SJSA1 (cell line): ENCODE measurements around the gene NANS. TPM values are rescaled to one million over a fixed set of nuclear protein-coding genes. Genes with fewer than 3 reads are reported as not detected.
"Not testable (repeated sequence)": the region's sequence is repeated elsewhere in the genome, so short reads cannot be mapped to it uniquely, and the experiment has no call there.

Source experiments
- DNase-seq, 2 experiments: peaks; one replicate each; pipeline ENCODE4 v3.0.0-alpha.2; 2015 to 2020; ENCODE audit warnings: low spot score in 2 of 2, low read depth in 1 of 2
- H3K27ac ChIP-seq: fragments of 250-450 bp; sonication (Bioruptor Pico); 2 replicates; pipeline ENCODE4 v1.5.1; 2020; ENCODE audit warnings: mild to moderate bottlenecking, moderate library complexity
- H3K27me3 ChIP-seq: fragments of 250-450 bp; sonication (Bioruptor Pico); replicated peaks from 2 replicates; pipeline ENCODE4 v1.5.1; 2020; ENCODE audit warnings: mild to moderate bottlenecking, moderate library complexity
- H3K36me3 ChIP-seq: fragments of 250-450 bp; sonication (Bioruptor Pico); 2 replicates; pipeline ENCODE4 v1.5.1; 2020; ENCODE audit warnings: mild to moderate bottlenecking
- H3K4me1 ChIP-seq: fragments of 250-450 bp; sonication (Bioruptor Pico); replicated peaks from 2 replicates; pipeline ENCODE4 v1.6.1; 2021; ENCODE audit warnings: mild to moderate bottlenecking
- H3K4me3 ChIP-seq: fragments of 250-450 bp; sonication (Bioruptor Pico); 2 replicates; pipeline ENCODE4 v1.5.1; 2020; ENCODE audit warnings: mild to moderate bottlenecking
- H3K9me3 ChIP-seq: fragments of 250-450 bp; sonication (Bioruptor Pico); replicated peaks from 2 replicates; pipeline ENCODE4 v1.5.1; 2020; ENCODE audit warnings: mild to moderate bottlenecking
- total RNA-seq: library from RNA; depleted of rRNA; stranded (reverse); fragments of >200 nt; shearing (Covaris generic); gene quantifications from 2 replicates; pipeline ENCODE4 v1.2.3, GENCODE V29; 2014; rRNA removed

Gene NANS, protein sequence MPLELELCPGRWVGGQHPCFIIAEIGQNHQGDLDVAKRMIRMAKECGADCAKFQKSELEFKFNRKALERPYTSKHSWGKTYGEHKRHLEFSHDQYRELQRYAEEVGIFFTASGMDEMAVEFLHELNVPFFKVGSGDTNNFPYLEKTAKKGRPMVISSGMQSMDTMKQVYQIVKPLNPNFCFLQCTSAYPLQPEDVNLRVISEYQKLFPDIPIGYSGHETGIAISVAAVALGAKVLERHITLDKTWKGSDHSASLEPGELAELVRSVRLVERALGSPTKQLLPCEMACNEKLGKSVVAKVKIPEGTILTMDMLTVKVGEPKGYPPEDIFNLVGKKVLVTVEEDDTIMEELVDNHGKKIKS
- total RNA-seq = 160 and 167 TPM in 2 replicates

DNA sequence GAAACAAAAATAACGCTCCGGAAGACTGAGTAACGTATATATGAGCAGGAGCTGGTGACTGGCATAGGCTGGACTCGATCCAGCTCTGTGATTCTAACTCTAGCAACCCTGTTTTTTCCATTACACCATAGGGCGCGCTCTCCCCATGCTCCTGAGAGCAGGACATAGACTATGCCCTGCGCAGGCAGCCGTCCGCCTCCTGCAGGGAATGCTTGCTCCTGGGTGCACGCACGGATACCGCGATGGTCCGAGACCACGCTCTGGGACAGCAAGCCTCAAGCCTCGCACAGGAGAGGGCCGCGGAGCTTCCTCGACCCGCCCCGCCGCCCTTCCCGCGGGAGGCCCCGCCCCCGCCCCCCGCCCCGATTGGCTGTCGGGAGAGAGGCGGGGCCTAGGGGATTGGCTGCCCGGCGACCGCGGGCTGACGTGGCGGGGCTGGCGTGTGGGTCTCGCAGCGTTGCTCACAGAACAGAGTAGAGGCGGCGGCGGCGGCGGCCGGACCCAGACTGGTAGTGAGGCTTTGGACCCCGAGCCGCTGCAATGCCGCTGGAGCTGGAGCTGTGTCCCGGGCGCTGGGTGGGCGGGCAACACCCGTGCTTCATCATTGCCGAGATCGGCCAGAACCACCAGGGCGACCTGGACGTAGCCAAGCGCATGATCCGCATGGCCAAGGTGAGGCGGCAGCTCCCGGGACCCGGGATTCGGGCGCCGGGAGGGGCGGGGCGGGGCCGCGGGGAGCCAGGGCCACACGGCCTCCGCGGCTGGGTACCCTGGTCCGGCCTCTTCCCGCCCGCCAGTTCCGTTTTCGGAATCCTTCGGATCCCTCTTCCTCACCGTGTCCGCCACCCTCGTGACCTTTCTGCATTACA, at the start of gene NANS:
Gene NANS, plus strand, starts transcription at position 464 of the 869 bp plus-strand sequence. Its CDS starts 77 bp downstream, at position 541.
- Histone ChIP-seq H3K27ac (peak within 1 kb of the TSS; percentile 85), H3K27me3 (no peaks in the 10 kb centered on the region), H3K36me3 (peaks cover 18% of the 10 kb centered on the region), H3K9me3 (no peaks in the 10 kb centered on the region), H3K4me1 (peaks cover 37% of the 10 kb centered on the region), H3K4me3 (peak within 1 kb of the TSS; percentile 89)
- DNase-seq = peak; percentile 84 to 95

DNA sequence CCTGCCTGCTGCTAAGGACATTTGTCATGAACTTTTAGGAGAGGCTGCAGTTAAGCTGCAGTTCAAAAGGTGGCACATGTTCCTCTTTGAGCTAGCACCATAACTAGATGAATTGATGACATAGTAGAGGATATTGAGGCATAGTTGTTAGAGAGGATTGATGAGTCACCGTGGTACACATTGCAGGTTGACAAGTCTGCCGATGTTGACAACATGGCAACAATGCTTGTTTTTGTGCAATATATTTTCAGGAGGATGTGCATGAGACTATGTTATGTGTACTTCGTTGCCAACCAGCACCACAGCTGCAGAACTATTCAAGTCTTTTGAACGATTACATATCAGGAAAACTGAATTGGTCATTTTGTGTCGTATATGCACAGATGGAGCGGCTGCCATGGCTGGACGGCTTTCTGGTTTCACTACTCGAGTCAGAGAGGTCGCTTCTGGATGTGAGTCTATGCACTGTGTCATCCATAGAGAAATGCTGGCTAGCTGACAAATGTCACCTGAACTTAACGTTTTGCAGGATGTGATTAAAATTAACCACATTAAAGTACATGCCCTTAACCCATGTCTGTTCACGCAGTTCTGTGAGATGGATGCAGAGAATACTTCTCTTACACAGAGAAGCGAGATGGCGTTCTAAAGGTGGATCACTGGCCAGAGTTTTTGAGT, 49.1 kb upstream of the NANS start:
- no peaks in the 10 kb centered on the region for H3K27me3 ChIP-seq
- H3K9me3 ChIP-seq = no peaks in the 10 kb centered on the region
- no peaks in the 10 kb centered on the region for H3K4me1 ChIP-seq
- no peak overlapping the region for H3K27ac ChIP-seq
- peaks cover 99% of the 10 kb centered on the region for H3K36me3 ChIP-seq
- DNase-seq = no peak
- H3K4me3 ChIP-seq = no peak overlapping the region

DNA sequence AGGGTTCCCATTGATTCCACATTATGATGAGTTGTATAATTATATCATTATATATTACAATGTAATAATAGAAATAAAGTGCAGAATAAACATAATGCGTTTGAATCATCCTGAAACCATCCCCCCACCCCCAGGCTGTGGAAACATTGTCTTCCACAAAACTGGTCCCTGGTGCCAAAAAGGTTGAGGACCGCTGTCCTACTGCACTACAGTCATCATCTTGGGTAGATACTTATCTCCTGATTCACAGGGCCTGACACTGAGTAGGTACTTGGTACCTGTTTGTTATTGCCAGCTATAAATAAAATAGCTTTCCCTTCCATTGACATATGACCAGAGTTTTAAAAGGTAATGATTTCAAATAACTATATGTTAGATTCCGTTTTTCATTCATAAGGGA, 47.8 kb upstream of the NANS start:
- Histone ChIP-seq H3K9me3 (no peaks in the 10 kb centered on the region), H3K36me3 (peaks cover 99% of the 10 kb centered on the region), H3K4me1 (no peaks in the 10 kb centered on the region), H3K27me3 (no peaks in the 10 kb centered on the region), H3K27ac (no peak overlapping the region), H3K4me3 (no peak overlapping the region)
- DNase-seq = no peak

DNA sequence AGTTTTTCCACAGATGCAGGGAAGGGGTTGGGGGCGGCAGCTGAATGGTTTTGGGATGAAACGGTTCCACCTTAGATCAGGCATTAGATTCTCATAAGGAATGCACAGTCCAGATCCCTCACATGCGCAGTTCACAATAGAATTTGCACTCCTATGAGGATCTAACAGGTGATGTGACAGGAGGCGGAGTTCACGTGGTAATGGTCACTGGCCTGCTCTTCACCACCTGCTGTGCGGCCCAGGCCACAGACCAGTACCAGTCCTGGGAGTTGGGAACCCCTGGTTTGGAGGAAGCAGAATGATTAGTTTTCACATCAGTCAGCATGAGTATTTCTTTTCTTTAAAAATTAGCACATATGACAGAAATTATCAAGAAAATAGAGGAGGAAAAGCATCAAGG, 47.1 kb upstream of the NANS start:
- no peak overlapping the region for H3K27ac ChIP-seq
- DNase-seq = no peak
- H3K9me3 ChIP-seq = no peaks in the 10 kb centered on the region
- H3K4me1 ChIP-seq = no peaks in the 10 kb centered on the region
- H3K27me3 ChIP-seq = no peaks in the 10 kb centered on the region
- H3K4me3 ChIP-seq = no peak overlapping the region
- H3K36me3 ChIP-seq = peaks cover 99% of the 10 kb centered on the region

DNA sequence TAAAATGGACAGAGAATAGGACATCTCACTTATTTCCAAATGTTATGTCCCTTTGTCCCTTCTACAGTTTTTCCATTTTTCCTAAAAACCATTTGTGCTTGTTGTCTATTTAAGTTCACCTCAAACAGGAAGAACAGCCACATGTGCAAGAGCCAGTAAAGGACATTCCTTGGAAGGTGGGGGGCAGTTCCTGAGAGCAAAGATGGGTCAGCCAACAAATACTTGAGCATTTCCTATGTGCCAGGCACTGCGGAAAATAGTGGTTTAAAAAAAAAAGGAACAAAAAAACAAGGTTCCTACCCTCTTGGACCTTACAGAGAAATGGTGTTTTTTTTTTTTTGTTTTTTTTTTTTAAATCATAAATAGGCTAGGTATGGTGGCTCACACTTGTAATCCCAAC, 46.6 kb upstream of the NANS start:
- H3K27ac ChIP-seq = no peak overlapping the region
- H3K9me3 ChIP-seq = no peaks in the 10 kb centered on the region
- H3K27me3 ChIP-seq = no peaks in the 10 kb centered on the region
- peaks cover 99% of the 10 kb centered on the region for H3K36me3 ChIP-seq
- H3K4me1 ChIP-seq = no peaks in the 10 kb centered on the region
- no peak for DNase-seq
- no peak overlapping the region for H3K4me3 ChIP-seq

DNA sequence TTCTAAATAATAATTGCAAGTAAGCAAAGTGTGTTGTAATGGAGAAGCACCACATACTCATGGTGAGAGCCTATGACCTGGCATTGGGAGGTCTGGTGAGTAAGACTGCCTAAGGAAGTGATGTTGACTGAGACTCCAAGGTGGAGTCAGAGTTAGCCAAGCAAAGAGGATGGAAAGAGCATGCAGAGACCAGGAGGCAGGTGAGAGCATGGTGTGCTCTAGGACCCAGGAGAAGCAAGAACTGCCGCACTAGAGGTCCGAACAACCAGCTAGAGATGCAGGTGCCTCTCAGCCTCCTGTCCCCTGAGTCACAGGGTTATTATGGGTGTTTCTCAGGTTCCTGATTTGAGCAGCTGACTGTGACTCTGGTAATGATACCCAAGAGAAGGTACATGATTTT, 46.1 kb upstream of the NANS start:
- no peaks in the 10 kb centered on the region for H3K27me3 ChIP-seq
- H3K4me1 ChIP-seq = no peaks in the 10 kb centered on the region
- no peak for DNase-seq
- no peak overlapping the region for H3K4me3 ChIP-seq
- peaks cover 97% of the 10 kb centered on the region for H3K36me3 ChIP-seq
- H3K27ac ChIP-seq = no peak overlapping the region
- H3K9me3 ChIP-seq = no peaks in the 10 kb centered on the region

DNA sequence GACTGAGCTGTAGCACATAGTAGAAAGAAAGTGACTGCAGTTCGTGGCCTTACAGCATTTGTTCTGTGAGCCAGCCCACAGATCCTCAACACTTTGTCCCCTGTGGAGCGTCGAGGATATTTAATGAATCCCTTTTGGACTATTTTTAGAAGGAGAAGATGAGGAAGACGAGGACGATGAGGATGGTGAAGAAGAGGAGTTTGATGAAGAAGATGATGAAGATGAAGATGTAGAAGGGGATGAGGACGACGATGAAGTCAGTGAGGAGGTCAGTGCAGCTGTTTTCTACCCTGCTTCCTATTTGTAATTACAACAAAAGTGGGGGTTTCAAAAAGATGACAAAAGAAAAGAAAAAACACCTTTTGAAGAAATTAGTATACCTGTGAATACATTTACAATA, 45.4 kb upstream of the NANS start:
- Histone ChIP-seq H3K27me3 (no peaks in the 10 kb centered on the region), H3K27ac (no peak overlapping the region), H3K4me3 (no peak overlapping the region), H3K36me3 (peaks cover 96% of the 10 kb centered on the region), H3K4me1 (no peaks in the 10 kb centered on the region), H3K9me3 (no peaks in the 10 kb centered on the region)
- no peak for DNase-seq

DNA sequence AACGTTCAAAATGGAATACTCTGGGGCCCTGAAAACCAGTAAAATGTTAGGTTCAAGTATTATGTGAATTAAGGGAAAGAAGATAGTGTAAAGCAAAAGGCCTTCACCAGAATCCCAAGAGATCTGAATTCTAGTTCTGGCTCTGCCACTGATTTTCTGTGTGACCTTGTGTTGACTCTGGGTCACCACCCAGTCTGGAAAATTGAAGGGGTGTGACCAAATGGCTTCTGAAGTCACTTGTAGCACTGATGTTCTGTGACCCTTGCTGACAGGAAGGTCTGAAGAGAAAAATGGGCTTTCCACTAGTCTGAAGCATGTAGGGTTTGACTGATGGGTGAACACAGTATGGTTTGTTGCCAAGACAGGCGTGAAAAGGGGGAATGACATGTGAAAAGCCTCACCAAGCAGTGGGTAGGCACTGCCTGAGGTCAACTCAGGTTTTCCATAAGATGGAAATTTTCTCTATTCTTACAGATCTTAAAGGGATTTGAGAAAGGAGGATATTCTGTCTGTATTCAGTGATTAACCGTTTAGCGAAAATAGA, 40.3 kb upstream of the NANS start:
- no peak overlapping the region for H3K4me3 ChIP-seq
- H3K9me3 ChIP-seq = no peaks in the 10 kb centered on the region
- no peaks in the 10 kb centered on the region for H3K27me3 ChIP-seq
- no peak for DNase-seq
- peaks cover 82% of the 10 kb centered on the region for H3K36me3 ChIP-seq
- H3K4me1 ChIP-seq = no peaks in the 10 kb centered on the region
- no peak overlapping the region for H3K27ac ChIP-seq

DNA sequence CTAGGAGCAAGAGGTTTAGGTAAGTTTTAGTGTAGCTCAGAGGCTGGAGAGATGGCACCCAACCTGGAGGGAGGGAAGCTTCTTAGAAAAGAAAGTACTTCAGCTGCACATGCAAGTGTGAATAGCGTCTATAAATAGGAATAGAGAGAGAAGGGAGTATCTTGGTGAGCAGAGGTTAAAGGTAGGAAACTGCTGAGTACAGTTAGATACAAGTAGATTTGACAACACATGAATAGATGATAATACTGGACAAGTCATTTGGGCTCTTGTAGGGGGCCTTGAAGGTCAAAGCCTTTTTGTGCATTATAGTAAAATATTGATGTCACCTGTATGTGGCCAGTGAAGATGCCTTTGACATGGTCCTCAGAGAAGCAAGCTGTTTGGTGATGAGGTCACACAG, 39.2 kb upstream of the NANS start:
- H3K36me3 ChIP-seq = peaks cover 73% of the 10 kb centered on the region
- H3K9me3 ChIP-seq = no peaks in the 10 kb centered on the region
- no peak overlapping the region for H3K4me3 ChIP-seq
- no peak overlapping the region for H3K27ac ChIP-seq
- peaks cover 4% of the 10 kb centered on the region for H3K4me1 ChIP-seq
- no peaks in the 10 kb centered on the region for H3K27me3 ChIP-seq
- DNase-seq = no peak

DNA sequence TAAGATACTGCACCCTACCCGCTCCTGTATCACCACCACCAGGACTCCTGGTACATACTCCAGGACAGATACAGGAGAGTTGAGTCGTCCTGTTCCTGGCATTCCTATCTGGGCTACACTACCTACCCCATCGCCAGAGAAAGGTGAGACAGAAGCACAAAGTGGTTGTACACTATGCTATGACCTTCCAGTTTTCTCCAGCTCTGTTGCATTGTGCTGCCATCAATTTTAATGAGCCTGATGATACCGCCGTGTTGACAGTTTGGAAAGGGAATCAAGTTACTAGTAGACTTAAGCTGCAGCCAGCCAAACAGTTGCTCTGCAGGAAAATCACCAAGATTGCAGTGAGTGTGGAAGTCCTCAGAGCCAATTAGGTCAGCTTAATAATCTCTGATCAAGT, 38.2 kb upstream of the NANS start:
- Histone ChIP-seq H3K9me3 (no peaks in the 10 kb centered on the region), H3K4me1 (peaks cover 4% of the 10 kb centered on the region), H3K4me3 (no peak overlapping the region), H3K36me3 (peaks cover 62% of the 10 kb centered on the region), H3K27ac (no peak overlapping the region), H3K27me3 (no peaks in the 10 kb centered on the region)
- no peak for DNase-seq

DNA sequence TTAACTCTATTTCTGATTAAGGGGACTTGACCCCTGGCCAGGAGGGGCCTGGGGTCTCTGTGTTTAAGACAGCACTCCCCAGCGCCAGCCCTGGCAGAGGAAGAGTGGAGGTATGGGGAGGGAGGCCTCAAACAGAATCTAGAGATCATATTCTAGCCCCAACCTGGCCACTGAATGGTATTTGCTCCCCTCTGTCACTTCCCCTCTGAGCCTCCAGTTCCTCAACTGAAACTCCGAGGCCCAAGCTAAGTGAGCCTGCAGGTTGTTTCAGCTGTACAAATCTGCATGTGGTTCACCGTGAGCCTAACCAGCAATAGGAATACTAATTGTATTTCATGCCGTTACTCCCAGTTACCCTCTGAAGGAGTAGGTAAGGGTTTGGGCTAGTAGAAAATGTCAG, 37.4 kb upstream of the NANS start:
- peaks cover 4% of the 10 kb centered on the region for H3K4me1 ChIP-seq
- no peaks in the 10 kb centered on the region for H3K27me3 ChIP-seq
- no peak for DNase-seq
- H3K4me3 ChIP-seq = no peak overlapping the region
- peaks cover 55% of the 10 kb centered on the region for H3K36me3 ChIP-seq
- H3K9me3 ChIP-seq = no peaks in the 10 kb centered on the region
- no peak overlapping the region for H3K27ac ChIP-seq

DNA sequence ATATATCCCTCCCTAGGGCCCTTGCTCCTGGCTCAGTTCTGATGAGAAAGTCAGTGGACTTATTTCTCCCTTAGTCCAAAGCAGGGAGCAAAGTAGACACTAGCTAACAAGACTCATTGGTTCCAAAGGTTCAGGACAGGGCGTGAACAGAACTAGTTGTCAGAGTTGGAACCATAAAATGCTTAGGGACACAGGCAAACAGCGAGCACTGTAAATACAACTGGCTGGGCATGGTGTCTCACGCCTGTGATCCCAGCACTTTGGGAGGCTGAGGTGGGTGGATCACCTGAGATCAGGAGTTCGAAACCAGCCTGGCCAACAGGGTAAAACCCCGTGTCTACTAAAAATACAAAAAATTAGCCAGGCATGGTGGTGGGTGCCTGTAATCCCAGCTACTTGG, 36.7 kb upstream of the NANS start:
- not testable (repeated sequence) for H3K9me3 ChIP-seq, DNase-seq, H3K4me3 ChIP-seq, H3K27ac ChIP-seq, H3K4me1 ChIP-seq, H3K27me3 ChIP-seq
- peaks cover 47% of the 10 kb centered on the region for H3K36me3 ChIP-seq

DNA sequence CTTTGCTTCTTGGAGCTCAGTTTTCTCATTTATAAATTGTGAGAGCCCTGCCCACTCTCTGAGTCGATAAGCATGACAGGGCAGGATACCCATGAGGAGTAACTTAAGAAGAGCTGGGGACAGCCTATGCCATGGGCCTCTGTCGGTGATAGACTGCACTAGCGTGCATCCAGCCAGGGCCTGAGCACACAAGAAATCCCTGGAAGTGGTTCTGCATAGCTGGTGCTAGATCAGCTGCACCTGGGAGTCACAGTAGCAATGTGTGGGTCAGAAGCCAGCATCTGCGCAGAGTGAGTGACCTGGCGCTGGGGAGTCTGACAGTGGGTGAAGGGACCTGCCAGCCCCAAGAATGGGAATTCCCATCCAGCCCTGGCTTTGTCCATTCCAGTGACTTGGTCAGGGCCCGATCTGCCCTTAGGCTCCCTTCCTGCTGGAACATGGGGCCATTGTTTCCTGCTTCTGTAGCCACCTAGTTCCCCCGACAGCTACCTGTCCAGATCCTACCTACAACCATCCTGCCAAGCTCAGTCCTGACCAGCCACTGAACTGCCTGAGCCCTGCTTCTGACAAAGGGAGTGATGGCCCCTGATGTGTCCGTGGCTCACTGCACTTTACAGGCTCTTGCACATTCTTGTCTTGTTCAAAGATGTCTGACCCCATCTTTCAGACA, 35.9 kb upstream of the NANS start:
- Histone ChIP-seq H3K4me1 (peaks cover 4% of the 10 kb centered on the region), H3K27me3 (no peaks in the 10 kb centered on the region), H3K36me3 (peaks cover 42% of the 10 kb centered on the region), H3K4me3 (no peak overlapping the region), H3K9me3 (no peaks in the 10 kb centered on the region), H3K27ac (no peak overlapping the region)
- DNase-seq = peak in 1 of 2 experiments; percentile 24
